Body of pancreas (tissue), 4 donors: ENCODE measurements around the gene UBN2.

Experiments
- POLR2A ChIP-seq, 3 donors: fragments of 450-650 bp; IDR thresholded peaks; one replicate each; pipeline ENCODE4 v1.6.1; 2016; ENCODE audit warnings: antibody characterized with exemption in 3 of 3, mild to moderate bottlenecking in 2 of 3
- TF ChIP-seq, protein P1 (sequence below), 7 experiments: fragments of 450-650 bp in 4 of 7; fragments of 200-600 bp in 3 of 7; sonication (generic) in 3 of 7; IDR thresholded peaks; one replicate each; pipeline ENCODE4 v1.5.1; 2016 to 2019; ENCODE audit warnings: antibody characterized with exemption in 7 of 7

DNA sequence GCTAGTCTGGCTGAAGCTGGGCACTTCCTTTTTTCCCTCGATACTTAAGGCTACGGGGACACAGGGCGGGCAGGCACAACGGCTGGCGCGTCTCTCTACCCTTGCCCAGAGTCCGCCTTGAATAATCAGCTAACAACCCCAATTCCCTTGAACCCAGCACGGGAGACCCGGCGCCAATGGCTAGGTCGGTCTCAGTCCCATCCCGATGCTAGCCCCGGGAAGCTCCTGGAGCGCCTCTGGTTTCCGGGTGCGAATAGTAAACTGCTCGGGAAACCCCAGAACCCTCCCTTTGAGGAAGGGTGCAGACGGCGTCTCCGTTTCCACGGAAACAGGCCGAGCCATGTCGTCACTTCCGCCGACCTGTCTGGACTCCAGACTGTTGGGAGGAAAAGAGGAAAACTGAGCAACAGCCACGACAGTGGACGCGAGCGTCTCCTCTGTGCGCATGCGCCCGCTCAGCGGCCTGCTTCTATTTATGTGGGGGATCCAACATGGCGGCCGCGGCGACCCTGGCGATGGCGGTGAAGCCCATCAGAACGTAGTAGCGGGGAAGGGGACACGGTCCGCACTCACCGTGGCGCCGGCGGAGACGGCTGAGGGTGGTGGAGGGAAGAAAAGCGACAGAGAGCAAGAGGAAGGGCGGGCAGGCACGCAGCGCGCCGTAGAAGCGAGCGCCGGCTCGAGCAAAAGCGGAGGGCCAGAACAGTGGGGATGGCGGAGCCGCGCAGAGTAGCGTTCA lies at the start of gene UBN2:
- TF ChIP-seq POLR2A (IDR thresholded peaks at IDR 0.05): peak; percentile 43 to 80 (median 78)
- TF ChIP-seq, protein P1, sequence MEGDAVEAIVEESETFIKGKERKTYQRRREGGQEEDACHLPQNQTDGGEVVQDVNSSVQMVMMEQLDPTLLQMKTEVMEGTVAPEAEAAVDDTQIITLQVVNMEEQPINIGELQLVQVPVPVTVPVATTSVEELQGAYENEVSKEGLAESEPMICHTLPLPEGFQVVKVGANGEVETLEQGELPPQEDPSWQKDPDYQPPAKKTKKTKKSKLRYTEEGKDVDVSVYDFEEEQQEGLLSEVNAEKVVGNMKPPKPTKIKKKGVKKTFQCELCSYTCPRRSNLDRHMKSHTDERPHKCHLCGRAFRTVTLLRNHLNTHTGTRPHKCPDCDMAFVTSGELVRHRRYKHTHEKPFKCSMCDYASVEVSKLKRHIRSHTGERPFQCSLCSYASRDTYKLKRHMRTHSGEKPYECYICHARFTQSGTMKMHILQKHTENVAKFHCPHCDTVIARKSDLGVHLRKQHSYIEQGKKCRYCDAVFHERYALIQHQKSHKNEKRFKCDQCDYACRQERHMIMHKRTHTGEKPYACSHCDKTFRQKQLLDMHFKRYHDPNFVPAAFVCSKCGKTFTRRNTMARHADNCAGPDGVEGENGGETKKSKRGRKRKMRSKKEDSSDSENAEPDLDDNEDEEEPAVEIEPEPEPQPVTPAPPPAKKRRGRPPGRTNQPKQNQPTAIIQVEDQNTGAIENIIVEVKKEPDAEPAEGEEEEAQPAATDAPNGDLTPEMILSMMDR (IDR thresholded peaks at IDR 0.05): peak in 1 of 7 experiments; percentile 10
